Thyroid gland (tissue), 4 donors: ENCODE measurements around the gene TNPO3. TPM values are rescaled to one million over a fixed set of nuclear protein-coding genes. Genes with fewer than 3 reads are reported as not detected.
A peak's percentile ranks its signal among the peaks of the same experiment; 100 is the strongest.

Source experiments
- DNase-seq, 2 donors: peaks; one replicate each; pipeline ENCODE4 v3.0.0-alpha.2; 2019
- H3K27ac ChIP-seq, 3 donors: fragments of 200-600 bp; sonication (generic); 1 replicate in 2 of 3; 2 replicates in 1 of 3; pipeline ENCODE4 v1.5.1; 2016 to 2019; ENCODE audit warnings: mild to moderate bottlenecking in 1 of 3, moderate library complexity in 1 of 3
- H3K27me3 ChIP-seq: fragments of 200-600 bp; sonication (generic); one replicate; pipeline ENCODE4 v1.5.1; 2019
- H3K36me3 ChIP-seq, 2 donors: fragments of 200-600 bp; sonication (generic); one replicate each; pipeline ENCODE4 v1.5.1; 2016 to 2019
- H3K4me1 ChIP-seq, 2 donors: fragments of 200-600 bp; sonication (generic); one replicate each; pipeline ENCODE4 v1.5.1; 2017 to 2019
- H3K4me3 ChIP-seq, 3 donors: fragments of 200-600 bp; sonication (generic); replicated peaks in 1 of 3; 1 replicate in 2 of 3; 2 replicates in 1 of 3; pipeline ENCODE4 v1.5.1; 2016; ENCODE audit warnings: mild to moderate bottlenecking in 1 of 3
- H3K9me3 ChIP-seq: fragments of 200-600 bp; sonication (generic); one replicate; pipeline ENCODE4 v1.5.1; 2017
- CTCF ChIP-seq, 6 experiments: fragments of 200-600 bp in 3 of 6; fragments of 450-650 bp in 3 of 6; sonication (generic) in 3 of 6; IDR thresholded peaks; one replicate each; pipeline ENCODE4 v1.5.1; 2016 to 2019; ENCODE audit warnings: antibody characterized with exemption in 6 of 6, mild to moderate bottlenecking in 2 of 6, inconsistent platforms in 1 of 6, moderate library complexity in 1 of 6
- POLR2A ChIP-seq, 2 donors: fragments of 450-650 bp; IDR thresholded peaks; one replicate each; pipeline ENCODE4 v1.6.1; 2017; ENCODE audit warnings: antibody characterized with exemption in 2 of 2, mild to moderate bottlenecking in 2 of 2, moderate library complexity in 1 of 2
- WGBS, 2 donors: methylation state at CpG; one replicate each; pipeline ENCODE4 v1.1.5; 2017; 5-methylcytosine and 5-hydroxymethylcytosine counted together
- intact Hi-C: fragments of 100-400 bp; cut with DNase I; formaldehyde crosslinking; loops from one replicate; pipeline ENCODE4 v1.15.1; 2023
- total RNA-seq, 4 donors: library from RNA; depleted of rRNA; stranded (reverse); fragments of >200 nt; gene quantifications; one replicate each; pipeline ENCODE4 v1.2.3, GENCODE V29; 2016

Gene TNPO3
- total RNA-seq, 4 donors from 2014 or later, result 46.1 to 56.2 (median 51.8) TPM

- peak overlapping the region; percentile 0 to 67 (median 41) for H3K4me3 ChIP-seq
- WGBS, 2 donors, result 1 to 3% methylated on average over 15 to 30 of the region's 30 CpGs
- intact Hi-C loops, result no loop called here
- TF ChIP-seq POLR2A (IDR thresholded peaks at IDR 0.05) (no peak), CTCF (IDR thresholded peaks at IDR 0.05) (no peak)
- no peak for DNase-seq
- H3K36me3 ChIP-seq, result no peaks in the 10 kb centered on the region
- peaks cover 4 to 12% of the 10 kb centered on the region in 2 donors for H3K4me1 ChIP-seq
- no peaks in the 10 kb centered on the region for H3K27me3 ChIP-seq
- no peaks in the 10 kb centered on the region for H3K9me3 ChIP-seq
- H3K27ac ChIP-seq, result no peak overlapping the region
These were observed 116.3 kb downstream of the TNPO3 start for GRCh38 chr7:128938544-128939074.

DNA sequence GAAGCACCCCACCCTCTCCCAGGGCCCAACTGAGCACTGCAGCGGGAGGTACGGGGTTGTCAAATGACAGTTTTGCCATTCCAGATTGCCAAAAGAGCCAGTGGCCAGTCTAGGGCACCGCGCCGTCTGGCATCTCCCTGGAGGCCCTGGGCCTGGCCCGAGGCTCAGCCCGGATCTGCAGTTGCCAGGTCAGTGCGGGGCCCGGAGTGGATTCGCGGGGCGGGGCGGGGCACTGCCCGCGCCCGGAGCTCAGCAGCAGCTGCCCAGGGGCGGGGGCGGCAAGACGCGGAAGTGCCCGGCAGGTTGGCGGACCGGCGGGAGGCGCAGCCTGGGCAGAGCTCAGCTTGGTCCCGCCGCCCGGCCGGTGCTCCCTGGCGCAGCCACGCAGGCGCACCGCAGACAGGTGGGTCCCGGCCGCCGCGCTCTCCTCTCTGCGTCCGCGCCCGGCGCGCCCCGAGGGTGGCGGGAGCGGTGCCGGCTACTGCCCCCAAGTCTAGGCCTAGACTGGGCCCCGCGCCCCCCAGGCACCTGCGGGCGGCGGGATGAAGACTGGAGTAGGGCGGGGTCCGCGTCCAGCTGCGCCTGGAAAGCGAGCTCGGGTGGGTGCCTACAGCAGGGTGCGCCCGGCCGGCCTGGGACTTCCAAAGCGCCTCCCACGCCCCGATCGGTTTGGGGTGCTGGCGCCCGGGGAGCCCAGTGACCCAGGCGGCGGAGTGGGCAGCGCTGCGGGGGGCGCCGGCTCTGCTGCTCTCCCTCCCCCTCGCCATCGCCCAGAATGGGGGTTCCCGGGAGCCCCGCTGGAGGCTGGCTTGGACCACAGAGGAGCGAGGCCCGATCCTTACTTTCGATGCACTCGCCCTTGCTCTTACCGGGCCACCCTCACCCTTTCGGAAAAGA, 117.0 kb downstream of the TNPO3 start, which contains the start of gene IRF5:
IRF5 (plus strand) TSS at position 281 of the 897 bp plus-strand sequence. CDS start 4,155 bp downstream, outside the sequence.
- Histone ChIP-seq H3K4me3 (peak within 1 kb of the TSS; percentile 0 to 67 (median 41)), H3K27ac (no peak within 1 kb of the TSS), H3K9me3 (no peaks in the 10 kb centered on the region), H3K4me1 (peaks cover 4 to 12% of the 10 kb centered on the region in 2 donors), H3K36me3 (no peaks in the 10 kb centered on the region), H3K27me3 (no peaks in the 10 kb centered on the region)
- intact Hi-C loops, result no loop called here
- peak; percentile 59 to 66 for DNase-seq
- no peak for TF ChIP-seq CTCF (IDR thresholded peaks at IDR 0.05)
- no peak for TF ChIP-seq POLR2A (IDR thresholded peaks at IDR 0.05)
- WGBS, 2 donors, result 1 to 3% methylated on average over 13 to 22 of the region's 83 CpGs

GRCh38 chr7:128937271-128937646, 117.7 kb downstream of the TNPO3 start:
- WGBS, 2 donors, result 68 to 77% methylated on average over 13 to 14 of the region's 17 CpGs
- no peaks in the 10 kb centered on the region for H3K27me3 ChIP-seq
- H3K9me3 ChIP-seq, result no peaks in the 10 kb centered on the region
- H3K36me3 ChIP-seq, result no peaks in the 10 kb centered on the region
- peaks cover 4 to 12% of the 10 kb centered on the region in 2 donors for H3K4me1 ChIP-seq
- no peak for DNase-seq
- intact Hi-C loops, result no loop called here
- H3K4me3 ChIP-seq, result no peak overlapping the region
- no peak overlapping the region for H3K27ac ChIP-seq
- no peak for TF ChIP-seq POLR2A (IDR thresholded peaks at IDR 0.05)
- no peak for TF ChIP-seq CTCF (IDR thresholded peaks at IDR 0.05)

DNA sequence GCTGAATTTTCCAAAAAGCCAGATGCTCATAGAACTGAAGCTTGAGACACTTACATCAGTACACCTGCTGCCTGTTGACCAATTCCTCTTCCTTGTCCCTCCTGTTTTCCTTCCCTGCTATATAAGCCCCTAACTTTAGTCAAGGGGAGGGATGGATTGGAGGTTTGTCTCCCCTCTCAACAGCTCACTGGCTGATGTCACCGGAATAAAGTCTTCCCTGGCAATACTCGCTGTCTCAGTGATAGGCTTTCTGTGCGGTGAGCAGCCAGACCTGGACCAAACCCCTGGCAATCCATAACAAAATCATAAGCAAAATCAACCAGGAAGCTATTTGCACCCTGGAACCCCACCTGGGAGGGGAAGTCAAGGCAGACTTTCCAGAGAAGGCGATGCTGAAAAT, 118.1 kb downstream of the TNPO3 start:
- intact Hi-C loops, result no loop called here
- DNase-seq, result no peak

More for the DNA sequence above, 118.1 kb downstream of the TNPO3 start:
- Histone ChIP-seq H3K9me3 (no peaks in the 10 kb centered on the region), H3K27me3 (no peaks in the 10 kb centered on the region), H3K4me1 (peaks cover 4 to 12% of the 10 kb centered on the region in 2 donors), H3K27ac (no peak overlapping the region), H3K36me3 (no peaks in the 10 kb centered on the region), H3K4me3 (no peak overlapping the region)
- WGBS, 2 donors, result 90% methylated on average over 4 of the region's 4 CpGs
- TF ChIP-seq CTCF (IDR thresholded peaks at IDR 0.05) (no peak), POLR2A (IDR thresholded peaks at IDR 0.05) (no peak)
